ENCODE results near the gene DAP3.
"Not testable (repeated sequence)": the region's sequence is repeated elsewhere in the genome, so short reads cannot be mapped to it uniquely, and the experiment has no call there.

The DAP3 gene

DNA sequence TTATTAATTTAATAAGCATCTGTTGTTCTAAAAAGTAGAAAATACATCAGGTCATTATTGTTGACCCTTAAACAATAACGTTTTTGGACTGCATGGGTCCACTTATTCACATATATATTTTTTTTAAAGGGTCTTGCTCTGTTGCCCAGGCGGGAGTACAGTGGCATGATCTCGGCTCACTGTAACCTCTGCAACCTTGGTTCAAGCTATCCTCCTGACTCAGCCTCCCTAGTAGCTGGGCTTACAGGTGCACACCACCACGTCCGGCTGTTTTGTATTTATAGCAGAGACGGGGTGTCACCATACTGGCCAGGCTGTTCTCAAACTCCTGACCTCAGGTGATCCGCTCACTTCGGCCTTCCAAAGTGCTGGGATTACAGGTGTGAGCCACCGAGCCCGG is 53.0 kb downstream of the DAP3 start:
- no peak overlapping the region for H3K4me3 ChIP-seq (ENCODE audit: low read length)
- DNase-seq (ENCODE audit: low read depth) = no peak
- TF ChIP-seq, protein P1, sequence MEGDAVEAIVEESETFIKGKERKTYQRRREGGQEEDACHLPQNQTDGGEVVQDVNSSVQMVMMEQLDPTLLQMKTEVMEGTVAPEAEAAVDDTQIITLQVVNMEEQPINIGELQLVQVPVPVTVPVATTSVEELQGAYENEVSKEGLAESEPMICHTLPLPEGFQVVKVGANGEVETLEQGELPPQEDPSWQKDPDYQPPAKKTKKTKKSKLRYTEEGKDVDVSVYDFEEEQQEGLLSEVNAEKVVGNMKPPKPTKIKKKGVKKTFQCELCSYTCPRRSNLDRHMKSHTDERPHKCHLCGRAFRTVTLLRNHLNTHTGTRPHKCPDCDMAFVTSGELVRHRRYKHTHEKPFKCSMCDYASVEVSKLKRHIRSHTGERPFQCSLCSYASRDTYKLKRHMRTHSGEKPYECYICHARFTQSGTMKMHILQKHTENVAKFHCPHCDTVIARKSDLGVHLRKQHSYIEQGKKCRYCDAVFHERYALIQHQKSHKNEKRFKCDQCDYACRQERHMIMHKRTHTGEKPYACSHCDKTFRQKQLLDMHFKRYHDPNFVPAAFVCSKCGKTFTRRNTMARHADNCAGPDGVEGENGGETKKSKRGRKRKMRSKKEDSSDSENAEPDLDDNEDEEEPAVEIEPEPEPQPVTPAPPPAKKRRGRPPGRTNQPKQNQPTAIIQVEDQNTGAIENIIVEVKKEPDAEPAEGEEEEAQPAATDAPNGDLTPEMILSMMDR (conservative IDR thresholded peaks at IDR 0.05; ENCODE audit: low read length) = no peak

- TF ChIP-seq, protein P1 (conservative IDR thresholded peaks at IDR 0.05; ENCODE audit: low read length) = no peak
- no peak for DNase-seq (ENCODE audit: low read depth)
- peak overlapping the region; percentile 77 for H3K4me3 ChIP-seq (ENCODE audit: low read length)
These were observed 55.9 kb downstream of the DAP3 start for GRCh38 chr1:155744711-155745283.

DNA sequence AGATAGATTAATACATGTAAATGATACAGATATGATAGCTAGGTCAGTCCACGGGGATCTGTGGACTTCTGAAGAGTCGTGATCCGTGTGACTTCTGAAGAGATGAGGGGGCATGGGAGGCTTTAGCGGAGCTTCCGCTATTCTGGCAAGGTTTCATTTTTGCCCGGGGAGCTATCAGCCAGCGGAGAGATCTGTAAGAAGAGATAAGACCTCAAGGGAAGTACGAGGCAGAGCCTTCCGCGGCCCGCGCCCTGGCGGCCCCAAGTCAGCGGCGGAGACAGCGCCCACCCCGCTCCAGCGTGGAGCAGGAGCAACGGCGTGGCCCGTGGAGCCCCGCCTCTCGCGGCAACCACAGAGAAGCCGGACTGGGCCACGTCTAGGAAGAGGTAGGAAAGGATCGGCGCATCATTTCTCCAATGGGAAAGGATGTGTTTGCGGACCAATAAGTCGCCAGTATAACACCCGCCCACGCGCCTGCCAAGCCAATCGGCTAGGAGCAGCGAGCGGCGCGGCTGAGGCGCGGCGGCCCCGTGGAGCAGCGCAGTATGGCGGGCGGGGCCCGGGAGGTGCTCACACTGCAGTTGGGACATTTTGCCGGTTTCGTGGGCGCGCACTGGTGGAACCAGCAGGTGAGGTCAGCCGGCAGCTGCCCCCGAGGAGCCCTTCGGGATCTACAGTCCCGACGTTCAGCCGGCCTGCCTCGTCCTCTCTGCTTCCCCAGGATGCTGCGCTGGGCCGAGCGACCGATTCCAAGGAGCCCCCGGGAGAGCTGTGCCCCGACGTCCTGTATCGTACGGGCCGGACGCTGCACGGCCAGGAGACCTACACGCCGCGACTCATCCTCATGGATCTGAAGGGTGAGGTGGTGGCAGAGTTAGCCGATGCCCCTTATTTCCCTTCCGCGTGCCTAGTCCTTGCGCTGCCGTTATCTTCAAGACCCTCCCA is 56.7 kb downstream of the DAP3 start:
- H3K4me3 ChIP-seq (ENCODE audit: low read length) = peak overlapping the region; percentile 77
- peak; percentile 98 for DNase-seq (ENCODE audit: low read depth)

- H3K4me3 ChIP-seq (ENCODE audit: low read length); DNase-seq (ENCODE audit: low read depth): not testable (repeated sequence)
These were observed 58.7 kb downstream of the DAP3 start for GRCh38 chr1:155747586-155747985.

GRCh38 chr1:155748141-155748540 is 59.2 kb downstream of the DAP3 start:
- DNase-seq (ENCODE audit: low read depth); H3K4me3 ChIP-seq (ENCODE audit: low read length): not testable (repeated sequence)

DNA sequence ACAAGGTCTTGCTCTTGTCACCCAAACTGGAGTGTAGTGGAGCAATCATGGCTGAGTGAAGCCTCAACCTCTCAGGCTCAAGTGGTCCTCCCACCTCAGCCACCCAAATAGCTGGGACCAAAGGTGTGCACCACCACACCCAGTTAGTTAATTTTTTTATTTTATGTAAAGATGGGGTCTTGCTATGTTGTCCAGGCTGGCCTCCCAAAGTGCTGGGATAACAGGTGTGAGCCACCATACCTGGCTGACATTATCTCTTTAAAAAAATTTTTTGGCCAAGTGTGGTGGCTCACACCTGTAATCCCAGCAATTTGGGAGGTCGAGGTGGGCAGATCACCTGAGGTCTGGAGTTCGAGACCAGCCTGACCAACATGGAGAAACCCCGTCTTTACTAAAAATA is 70.1 kb downstream of the DAP3 start:
- not testable (repeated sequence) for DNase-seq (ENCODE audit: low read depth); H3K4me3 ChIP-seq (ENCODE audit: low read length)

- TF ChIP-seq, protein P1 (conservative IDR thresholded peaks at IDR 0.05; ENCODE audit: low read length) = no peak
- H3K4me3 ChIP-seq (ENCODE audit: low read length) = no peak overlapping the region
- DNase-seq (ENCODE audit: low read depth) = peak; percentile 0
These were observed 71.2 kb downstream of the DAP3 start for GRCh38 chr1:155759966-155760630.

DNA sequence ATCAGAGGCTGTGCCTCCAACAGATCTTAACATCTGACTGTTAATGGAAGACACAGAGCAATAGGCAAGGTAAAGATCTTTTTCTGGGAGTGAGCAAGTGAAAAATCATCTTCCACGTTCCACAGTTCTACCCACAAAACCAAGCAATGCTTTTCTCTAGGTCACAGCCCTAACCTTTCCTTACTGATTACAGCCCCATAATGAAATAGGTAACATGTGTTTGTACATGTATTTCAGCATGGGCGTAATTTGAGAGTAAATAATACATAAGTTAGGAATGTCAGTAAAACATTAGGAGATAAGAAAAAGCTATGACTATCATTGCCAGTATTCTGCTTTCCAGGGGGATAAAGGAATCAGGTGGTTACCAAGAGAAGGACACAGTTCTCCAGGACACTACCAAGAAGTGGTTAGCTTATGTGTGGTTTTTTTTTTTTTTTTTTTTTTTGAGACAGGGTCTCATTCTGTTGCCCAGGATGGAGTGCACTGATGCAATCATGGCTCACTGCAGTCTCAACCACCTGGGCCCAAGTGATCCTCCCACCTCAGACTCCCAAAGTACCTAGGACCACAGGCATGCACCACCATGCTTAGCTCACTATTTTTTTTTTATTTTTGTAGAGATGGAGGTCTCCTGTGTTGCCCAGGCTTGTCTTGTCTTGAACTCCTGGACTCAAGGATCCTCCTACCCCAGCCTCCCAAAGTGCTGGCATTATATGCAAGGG is 72.0 kb downstream of the DAP3 start:
- TF ChIP-seq, protein P1 (conservative IDR thresholded peaks at IDR 0.05; ENCODE audit: low read length) = no peak
- DNase-seq (ENCODE audit: low read depth) = no peak
- no peak overlapping the region for H3K4me3 ChIP-seq (ENCODE audit: low read length)

Data from AG10803 (cell line).